Measurements from ENCODE around the gene USP30. TPM values are rescaled to one million over a fixed set of nuclear protein-coding genes. Genes with fewer than 3 reads are reported as not detected.

Gene USP30
- total RNA-seq, 4 donors from 2014 or later: 16.3 to 38.1 (median 25.1) TPM

DNA sequence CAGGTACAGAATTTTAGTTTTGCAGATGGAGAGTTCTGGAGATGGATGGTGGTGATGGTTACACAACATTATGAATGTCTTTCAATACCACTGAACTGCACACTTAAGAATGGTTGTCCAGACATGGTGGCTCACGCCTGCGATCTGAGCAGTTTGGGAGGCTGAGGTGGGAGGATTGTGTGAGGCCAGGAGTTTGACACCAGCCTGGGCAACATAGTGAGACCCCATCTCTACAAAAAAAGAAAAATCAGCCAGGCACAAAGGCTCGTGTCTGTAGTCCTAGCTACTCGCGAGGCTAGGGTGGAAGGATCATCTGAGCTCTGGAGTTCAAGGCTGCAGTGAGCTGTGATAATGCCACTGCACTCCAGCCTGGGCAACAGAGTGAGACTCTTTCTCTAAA is 8.1 kb upstream of the USP30 start:
- TF ChIP-seq, protein P1, sequence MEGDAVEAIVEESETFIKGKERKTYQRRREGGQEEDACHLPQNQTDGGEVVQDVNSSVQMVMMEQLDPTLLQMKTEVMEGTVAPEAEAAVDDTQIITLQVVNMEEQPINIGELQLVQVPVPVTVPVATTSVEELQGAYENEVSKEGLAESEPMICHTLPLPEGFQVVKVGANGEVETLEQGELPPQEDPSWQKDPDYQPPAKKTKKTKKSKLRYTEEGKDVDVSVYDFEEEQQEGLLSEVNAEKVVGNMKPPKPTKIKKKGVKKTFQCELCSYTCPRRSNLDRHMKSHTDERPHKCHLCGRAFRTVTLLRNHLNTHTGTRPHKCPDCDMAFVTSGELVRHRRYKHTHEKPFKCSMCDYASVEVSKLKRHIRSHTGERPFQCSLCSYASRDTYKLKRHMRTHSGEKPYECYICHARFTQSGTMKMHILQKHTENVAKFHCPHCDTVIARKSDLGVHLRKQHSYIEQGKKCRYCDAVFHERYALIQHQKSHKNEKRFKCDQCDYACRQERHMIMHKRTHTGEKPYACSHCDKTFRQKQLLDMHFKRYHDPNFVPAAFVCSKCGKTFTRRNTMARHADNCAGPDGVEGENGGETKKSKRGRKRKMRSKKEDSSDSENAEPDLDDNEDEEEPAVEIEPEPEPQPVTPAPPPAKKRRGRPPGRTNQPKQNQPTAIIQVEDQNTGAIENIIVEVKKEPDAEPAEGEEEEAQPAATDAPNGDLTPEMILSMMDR (IDR thresholded peaks at IDR 0.05; ENCODE audit: low read depth): no peak

DNA sequence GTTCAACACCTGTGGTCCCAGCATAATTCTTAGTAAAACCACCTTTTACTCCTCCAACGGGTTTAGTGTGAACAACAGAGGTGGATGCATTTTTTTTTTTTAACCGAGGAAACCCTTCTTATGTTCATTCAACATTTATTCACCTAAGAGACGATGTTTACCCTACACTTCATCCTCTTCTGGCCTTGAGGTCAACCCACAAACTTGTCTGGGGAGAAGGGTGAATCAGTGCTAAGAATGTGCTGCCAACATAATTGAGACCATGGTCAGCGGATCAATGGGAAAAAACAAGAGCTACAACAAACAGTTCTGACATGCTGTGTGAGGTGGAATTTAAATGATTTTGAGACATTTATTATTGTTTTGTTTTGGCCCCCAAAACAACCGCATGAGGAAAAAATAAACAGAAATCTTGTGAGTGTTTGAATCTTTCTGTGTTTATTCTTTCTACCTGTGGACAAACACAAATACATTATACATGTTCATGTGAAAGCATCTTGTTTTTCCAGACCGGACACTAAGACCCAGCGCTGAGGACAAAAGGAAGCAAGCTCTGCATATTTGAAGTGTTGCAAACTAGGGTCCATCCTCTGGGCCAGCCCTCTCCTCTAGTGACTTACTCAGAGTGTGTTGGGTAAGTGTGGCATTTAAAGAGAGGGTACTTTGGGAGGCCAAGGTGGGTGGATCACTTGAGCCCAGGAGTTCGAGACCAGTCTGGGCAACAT is 5.1 kb upstream of the USP30 start:
- TF ChIP-seq, protein P1 (IDR thresholded peaks at IDR 0.05; ENCODE audit: low read depth): no peak

GRCh38 chr12:109052097-109052413 is 321 bp upstream of the USP30 start:
- TF ChIP-seq, protein P1 (IDR thresholded peaks at IDR 0.05; ENCODE audit: low read depth): no peak

DNA sequence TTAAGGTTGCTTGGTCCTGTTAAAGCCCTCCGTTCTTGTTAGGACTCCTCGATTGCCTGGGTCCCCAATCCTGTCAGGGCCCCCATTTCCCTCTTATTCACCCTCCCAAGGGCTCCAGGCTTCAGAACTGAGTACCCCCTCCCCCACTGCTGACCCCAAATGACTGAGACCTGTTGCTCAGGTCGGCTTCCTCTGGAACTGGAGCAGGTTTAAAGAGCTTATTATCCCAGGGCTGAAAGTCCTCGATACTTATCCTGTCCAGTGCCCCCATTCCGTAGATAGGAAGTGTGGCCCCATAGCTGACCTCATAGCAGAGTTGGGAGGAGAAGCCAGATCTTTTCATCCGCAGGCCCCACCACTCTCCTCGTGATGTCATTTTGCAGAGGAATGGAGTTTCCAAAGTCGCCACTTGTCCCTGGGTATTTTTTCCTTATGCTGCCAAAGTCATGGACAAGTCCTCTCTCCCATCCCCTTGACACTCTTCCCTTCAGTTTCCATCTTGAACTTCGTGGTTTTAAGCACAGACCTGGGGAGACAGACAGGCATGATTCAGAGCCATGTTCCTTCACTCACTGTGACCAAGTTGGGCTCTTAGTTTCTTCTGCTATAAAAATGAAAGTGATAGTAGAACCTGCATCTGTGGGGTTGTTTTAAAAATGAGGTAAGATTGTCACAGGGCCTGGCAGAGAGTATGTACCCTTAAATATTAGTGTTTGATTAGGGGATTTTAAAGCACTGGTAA is 1.2 kb downstream of the USP30 start:
- TF ChIP-seq, protein P1 (IDR thresholded peaks at IDR 0.05; ENCODE audit: low read depth): no peak

DNA sequence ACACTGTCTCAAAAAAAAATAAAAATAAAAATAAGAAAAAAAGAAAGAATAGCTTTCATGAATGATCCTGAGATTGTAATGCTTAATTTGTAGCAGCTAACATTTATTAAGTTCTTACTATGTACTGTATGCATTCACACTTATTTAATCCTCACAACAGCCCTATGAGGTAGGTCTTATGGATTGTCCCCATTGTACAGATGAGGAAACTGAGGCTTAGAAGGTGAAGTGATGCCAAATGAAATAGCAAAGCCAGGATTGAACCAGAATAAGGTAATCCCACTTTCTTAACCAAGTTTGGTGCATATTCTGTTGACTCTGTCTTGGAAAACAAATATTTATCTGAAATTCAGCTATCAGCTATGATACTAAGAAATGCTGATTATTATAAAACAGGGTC is 2.1 kb downstream of the USP30 start:
- TF ChIP-seq, protein P1 (IDR thresholded peaks at IDR 0.05; ENCODE audit: low read depth): no peak

DNA sequence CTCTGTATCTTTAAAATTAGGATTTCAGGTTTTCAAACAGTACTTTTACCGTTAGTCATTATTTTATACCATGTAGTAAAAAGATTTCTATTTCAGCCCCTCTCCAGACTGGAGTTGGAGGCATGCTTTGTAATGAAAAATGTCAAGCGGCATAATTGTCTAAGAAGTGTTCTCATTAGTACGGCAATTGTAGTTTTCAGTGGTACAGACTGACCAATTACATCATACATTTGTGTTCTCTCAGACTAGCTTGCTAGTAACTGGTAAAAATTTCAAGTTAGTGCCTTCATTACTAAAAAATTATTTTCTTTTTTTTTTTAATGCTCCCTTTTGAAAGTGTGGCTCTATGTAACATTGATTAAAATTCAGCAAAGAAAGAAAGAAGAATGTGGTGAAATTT is 4.5 kb downstream of the USP30 start:
- TF ChIP-seq, protein P1 (IDR thresholded peaks at IDR 0.05; ENCODE audit: low read depth): no peak

- TF ChIP-seq, protein P1 (IDR thresholded peaks at IDR 0.05; ENCODE audit: low read depth): no peak
Measured at GRCh38 chr12:109057376-109057775, 5.0 kb downstream of the USP30 start.

Data from subcutaneous adipose tissue (tissue), 4 donors.